AG04449 (cell line): ENCODE data around the gene LRRC74B.
A peak's percentile ranks its signal among the peaks of the same experiment; 100 is the strongest.

Source experiments
- CTCF ChIA-PET: fragments of 350-600 bp; formaldehyde crosslinking; extraction: SDS; loops from one replicate; lab custom pipeline; 2021; ENCODE audit warnings: antibody characterized with exemption; lab: Yijun Ruan, JAX
- POLR2A ChIA-PET: fragments of 400-600, 350-600 bp; formaldehyde crosslinking; extraction: SDS; loops from one replicate; lab custom pipeline; 2020; ENCODE audit warnings: antibody characterized with exemption, inconsistent platforms; lab: Yijun Ruan, JAX
- DNase-seq: peaks from one replicate; pipeline ENCODE4 v3.0.0-alpha.2; 2010; ENCODE audit warnings: low read depth, low spot score
- H3K4me3 ChIP-seq: 2 replicates; pipeline ENCODE4 v1.5.1; 2011; ENCODE audit warnings: low read depth, mild to moderate bottlenecking, control low read depth, low read length
- CTCF ChIP-seq: IDR thresholded peaks from one replicate; pipeline ENCODE4 v1.5.1; 2011; ENCODE audit warnings: mild to moderate bottlenecking, moderate library complexity, low read length, control low read depth, inconsistent platforms; ENCODE audit not compliant: insufficient read depth; ENCODE audit errors: missing control alignments

Gene LRRC74B

GRCh38 chr22:21045585-21046294 lies at the start of gene LRRC74B:
LRRC74B (plus strand) TSS chr22:21045946; CDS start chr22:21045987, 41 bp downstream.
- peak within 1 kb of the TSS; percentile 60 for H3K4me3 ChIP-seq
- DNase-seq: peak; percentile 33
- CTCF ChIA-PET: interaction anchor here (0.7 to 4.3 kb wide), 5 partner anchors 9 to 56 kb away, joined by 3 to 20 read pairs (median 3); no protein-coding TSS in a partner anchor
- no peak for TF ChIP-seq CTCF
- POLR2A ChIA-PET: interaction anchor here (0.6 to 1.4 kb wide), 4 partner anchors 31 to 56 kb away, joined by 3 to 4 read pairs (median 3); partner anchors contain the start of genes P2RX6 and THAP7

GRCh38 chr22:20996031-20996410 lies 49.7 kb upstream of the LRRC74B start:
- DNase-seq: no peak
- no peak for TF ChIP-seq CTCF
- POLR2A ChIA-PET: no interaction called here
- H3K4me3 ChIP-seq: no peak overlapping the region
- CTCF ChIA-PET: interaction anchor here (2.0 kb wide), 1 partner anchor 110 kb away, joined by 5 read pairs; no protein-coding TSS in a partner anchor

- POLR2A ChIA-PET: interaction anchor here (0.7 kb wide), 1 partner anchor 140 kb away, joined by 3 read pairs; no protein-coding TSS in a partner anchor
- CTCF ChIA-PET: interaction anchor here (2.0 kb wide), 1 partner anchor 111 kb away, joined by 5 read pairs; no protein-coding TSS in a partner anchor
- H3K4me3 ChIP-seq: no peak overlapping the region
- no peak for TF ChIP-seq CTCF
- DNase-seq: no peak
These were observed 48.9 kb upstream of the LRRC74B start for GRCh38 chr22:20996598-20997535.

GRCh38 chr22:20997536-20998257 lies 48.0 kb upstream of the LRRC74B start:
- no peak overlapping the region for H3K4me3 ChIP-seq
- DNase-seq: no peak
- TF ChIP-seq CTCF: no peak
- POLR2A ChIA-PET: interaction anchor here (0.6 kb wide), 1 partner anchor 48 kb away, joined by 3 read pairs; the partner anchor contains the start of gene LRRC74B
- CTCF ChIA-PET: no interaction called here

- H3K4me3 ChIP-seq: no peak overlapping the region
- CTCF ChIA-PET: interaction anchor here (1.9 to 2.2 kb wide), 2 partner anchors 37 to 113 kb away, joined by 8 to 12 read pairs; no protein-coding TSS in a partner anchor
- TF ChIP-seq CTCF: no peak
- DNase-seq: no peak
- POLR2A ChIA-PET: interaction anchor here (0.6 to 1.5 kb wide), 2 partner anchors 8 to 47 kb away, joined by 3 to 6 read pairs; partner anchors contain the start of gene LRRC74B
These were observed 47.1 kb upstream of the LRRC74B start for GRCh38 chr22:20998411-20999336.
